NCI-H226 (cell line): ENCODE measurements around the gene IL18RAP.
A peak's percentile ranks its signal among the peaks of the same experiment; 100 is the strongest.

Source experiments
- DNase-seq: peaks from one replicate; pipeline ENCODE4 v3.0.0-alpha.2; 2015

IL18RAP gene, protein sequence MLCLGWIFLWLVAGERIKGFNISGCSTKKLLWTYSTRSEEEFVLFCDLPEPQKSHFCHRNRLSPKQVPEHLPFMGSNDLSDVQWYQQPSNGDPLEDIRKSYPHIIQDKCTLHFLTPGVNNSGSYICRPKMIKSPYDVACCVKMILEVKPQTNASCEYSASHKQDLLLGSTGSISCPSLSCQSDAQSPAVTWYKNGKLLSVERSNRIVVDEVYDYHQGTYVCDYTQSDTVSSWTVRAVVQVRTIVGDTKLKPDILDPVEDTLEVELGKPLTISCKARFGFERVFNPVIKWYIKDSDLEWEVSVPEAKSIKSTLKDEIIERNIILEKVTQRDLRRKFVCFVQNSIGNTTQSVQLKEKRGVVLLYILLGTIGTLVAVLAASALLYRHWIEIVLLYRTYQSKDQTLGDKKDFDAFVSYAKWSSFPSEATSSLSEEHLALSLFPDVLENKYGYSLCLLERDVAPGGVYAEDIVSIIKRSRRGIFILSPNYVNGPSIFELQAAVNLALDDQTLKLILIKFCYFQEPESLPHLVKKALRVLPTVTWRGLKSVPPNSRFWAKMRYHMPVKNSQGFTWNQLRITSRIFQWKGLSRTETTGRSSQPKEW

DNA sequence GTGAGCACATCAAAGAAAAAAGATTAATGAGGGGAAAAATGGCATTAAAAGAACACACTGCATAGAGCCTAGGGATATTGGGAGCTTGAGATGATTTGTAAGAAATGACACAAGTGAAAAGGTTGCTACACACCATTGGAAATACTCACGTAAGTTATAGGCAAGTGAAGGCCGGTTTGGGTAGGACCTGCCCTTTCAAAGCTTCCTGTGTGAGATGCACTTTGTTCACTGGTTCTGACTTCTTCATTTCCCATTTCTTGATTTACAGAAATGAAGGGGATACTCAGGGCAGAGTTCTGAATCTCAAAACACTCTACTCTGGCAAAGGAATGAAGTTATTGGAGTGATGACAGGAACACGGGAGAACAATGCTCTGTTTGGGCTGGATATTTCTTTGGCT, at the start of gene IL18RAP:
TSS of gene IL18RAP (plus strand) at position 251 of the 400 bp plus-strand sequence. CDS start at position 369, 118 bp downstream.
- DNase-seq: no peak

DNA sequence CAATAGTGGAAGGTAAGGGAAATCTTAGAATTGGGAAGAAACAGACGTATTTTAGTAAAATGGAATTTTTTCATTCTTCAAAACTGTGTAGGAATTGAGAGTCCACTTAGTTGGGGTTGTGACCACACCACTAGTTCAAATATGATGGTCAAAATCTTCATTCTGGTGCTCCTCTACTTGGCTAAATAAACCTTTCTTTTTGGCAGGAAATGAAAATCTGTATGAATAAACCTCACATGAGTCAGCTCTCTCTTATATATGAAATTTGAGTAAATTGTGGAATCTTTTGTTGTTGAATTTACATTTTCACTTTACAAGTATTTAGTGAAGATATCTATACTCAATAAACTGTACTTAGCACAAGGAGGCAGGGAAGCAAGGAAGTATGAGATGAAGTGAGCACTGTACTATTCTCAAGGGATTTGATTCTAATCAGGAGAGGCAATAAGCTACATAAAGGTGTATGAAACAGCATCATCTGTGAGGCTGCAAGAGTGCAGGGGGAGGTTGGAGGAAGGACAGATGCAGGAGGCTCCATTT, 46.8 kb upstream of the IL18RAP start:
- DNase-seq: no peak

DNA sequence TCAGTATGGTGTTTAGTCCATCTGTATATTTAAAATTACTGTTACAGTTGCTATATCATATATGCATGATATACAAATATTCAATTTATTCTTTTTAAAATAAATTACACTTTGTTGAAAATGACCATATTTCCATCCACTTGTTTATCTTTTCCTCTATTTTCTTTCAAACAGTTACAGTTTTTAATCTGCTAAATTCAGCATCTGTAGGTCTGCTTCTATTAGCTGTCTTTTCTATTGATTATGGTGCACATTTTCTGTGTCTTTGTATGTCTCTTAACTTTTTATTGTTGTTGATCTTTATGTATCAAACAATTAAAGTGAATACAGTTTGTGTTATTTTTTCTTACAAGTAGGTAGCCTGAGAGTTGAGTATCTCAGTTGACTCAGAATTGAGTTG, 39.2 kb upstream of the IL18RAP start:
- DNase-seq: no peak

DNA sequence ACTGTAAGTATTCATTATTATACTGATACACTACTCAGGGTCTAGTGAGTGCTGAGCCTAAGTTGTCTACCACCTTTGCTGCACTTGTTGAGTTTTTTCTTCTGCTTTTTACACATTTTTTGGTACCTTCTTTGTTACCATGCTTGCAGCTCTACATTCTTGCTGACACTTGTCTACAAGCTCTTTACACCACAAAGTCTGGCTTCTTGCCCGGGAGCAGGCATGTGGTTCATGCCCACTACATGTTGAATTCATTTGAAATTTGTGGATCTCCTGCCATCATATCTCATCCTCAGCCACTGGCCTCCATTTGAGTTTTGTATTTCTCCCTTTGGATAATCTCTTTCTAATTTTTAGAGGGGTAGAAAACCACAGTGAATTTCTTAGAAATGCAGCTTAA, 37.4 kb upstream of the IL18RAP start:
- no peak for DNase-seq

DNA sequence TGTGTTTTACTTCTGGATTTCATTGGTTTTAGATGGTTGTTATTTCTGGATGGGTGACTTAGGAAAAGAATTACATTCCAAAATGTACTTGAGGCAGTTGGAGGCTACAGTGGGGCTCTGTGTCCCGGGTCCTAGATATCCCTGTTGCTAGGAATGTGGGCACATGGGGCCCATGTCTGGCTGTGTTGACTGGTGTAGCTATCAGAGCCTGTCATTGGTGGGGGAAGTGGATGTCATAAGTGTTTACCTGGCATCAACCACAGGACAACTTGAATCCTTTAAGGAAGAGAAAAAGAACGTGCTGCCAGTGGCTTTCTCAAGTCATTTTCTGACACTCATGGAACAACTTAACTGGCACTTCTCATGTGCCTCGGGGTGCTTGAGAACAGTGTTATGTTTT, 37.0 kb upstream of the IL18RAP start:
- no peak for DNase-seq

DNA sequence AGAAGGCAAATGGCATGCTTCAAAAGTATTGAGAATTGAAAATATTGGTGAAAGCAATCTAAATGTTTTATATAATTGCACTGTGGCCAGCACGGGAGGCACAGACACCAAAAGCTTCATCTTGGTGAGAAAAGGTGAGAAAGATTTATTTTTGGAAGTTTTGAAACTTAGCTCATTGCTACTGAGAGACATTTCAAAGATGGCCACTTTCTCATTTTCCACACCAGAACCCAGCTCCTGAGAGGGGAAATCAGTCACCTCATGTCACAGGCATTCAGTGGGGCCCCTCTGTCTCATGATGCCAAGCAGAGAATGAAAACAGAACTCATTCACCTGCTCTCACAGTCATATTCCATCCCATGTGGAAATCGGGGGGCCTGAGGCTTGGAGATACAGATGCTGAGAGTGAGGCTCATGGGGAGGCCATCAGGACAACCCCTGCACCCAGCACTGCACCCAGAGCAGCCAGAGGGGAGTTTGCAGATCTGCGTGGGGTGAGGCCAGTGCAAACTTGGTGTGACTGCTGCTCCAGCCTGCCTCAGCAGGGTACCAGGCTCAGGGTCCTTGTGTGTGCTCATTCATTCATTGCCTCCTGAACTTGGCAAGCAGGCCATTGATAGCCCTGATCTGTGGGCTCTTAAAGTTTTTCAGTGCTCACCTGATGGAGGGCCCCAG, 36.0 kb upstream of the IL18RAP start:
- DNase-seq: no peak

DNA sequence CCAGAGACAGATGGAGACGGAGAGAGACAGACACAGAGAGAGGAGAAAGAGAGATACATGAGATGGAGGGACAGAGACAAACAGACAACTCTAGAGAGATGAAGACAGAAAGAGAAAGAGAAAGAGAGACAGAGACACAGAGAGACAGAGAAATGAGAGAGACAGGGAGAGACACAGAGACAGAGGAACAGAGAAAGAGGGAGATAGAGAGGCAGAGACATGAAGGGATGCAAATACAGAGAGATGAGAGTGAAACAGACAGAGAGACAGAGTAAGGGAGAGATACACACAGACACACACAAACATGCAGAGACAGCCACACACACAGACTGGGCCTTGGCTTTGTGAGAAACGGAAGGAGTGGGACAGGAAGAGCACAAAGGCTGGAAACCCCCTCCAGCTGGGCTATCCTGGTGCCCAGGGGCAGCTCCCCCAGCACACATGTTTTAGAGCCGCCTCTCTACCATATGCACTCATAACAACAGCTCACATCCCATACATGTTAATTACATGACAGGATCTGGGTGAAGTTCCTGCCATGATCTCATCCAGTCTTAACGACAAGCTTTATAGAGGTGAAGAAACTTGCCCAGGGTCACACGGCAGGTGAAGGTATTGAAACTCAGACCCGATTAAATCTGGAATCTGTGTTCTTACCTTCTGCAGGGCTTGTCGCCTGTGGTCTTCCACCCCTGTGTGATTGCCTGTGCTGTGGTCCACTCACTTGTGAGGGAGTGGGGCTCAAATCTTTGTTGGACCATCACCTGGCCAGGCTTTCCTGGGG, 35.0 kb upstream of the IL18RAP start:
- no peak for DNase-seq

DNA sequence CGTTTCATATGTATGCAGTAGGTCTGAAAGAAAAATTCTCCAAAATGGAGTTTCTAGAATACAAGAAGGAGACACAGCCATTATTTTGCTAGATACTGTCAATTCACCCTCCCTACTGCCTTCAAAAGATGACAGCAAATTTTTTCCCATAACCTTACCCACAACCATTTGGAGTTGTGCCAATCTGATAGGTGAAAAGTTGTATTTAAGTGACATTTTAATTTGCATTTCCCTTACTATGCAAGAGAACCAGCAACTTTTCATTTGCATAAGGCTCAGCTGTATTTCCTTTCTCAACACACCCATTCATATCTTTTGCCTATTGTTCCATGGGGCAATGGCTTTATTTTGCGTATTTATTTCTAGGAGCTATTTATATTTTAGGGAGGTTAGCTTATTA, 31.4 kb upstream of the IL18RAP start:
- DNase-seq: no peak

DNA sequence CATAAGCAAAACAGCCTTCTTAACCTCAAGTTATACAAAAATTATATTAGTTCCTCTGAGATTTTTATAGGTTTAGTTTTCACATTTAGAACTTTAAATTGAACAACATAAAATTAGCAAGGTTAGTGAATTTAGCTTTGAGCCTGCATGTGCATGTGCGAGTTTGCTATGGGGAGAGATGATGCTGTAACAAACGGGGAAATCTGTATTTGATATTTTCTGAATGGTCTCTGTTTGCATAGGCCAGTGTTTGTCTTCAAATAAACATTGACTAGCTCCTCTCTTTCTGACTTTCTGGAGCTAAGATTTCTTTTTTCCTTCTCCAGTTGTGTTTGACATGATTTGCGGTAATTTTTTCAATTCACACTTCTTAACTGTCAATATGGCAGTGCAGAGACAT, 30.9 kb upstream of the IL18RAP start:
- DNase-seq: no peak

DNA sequence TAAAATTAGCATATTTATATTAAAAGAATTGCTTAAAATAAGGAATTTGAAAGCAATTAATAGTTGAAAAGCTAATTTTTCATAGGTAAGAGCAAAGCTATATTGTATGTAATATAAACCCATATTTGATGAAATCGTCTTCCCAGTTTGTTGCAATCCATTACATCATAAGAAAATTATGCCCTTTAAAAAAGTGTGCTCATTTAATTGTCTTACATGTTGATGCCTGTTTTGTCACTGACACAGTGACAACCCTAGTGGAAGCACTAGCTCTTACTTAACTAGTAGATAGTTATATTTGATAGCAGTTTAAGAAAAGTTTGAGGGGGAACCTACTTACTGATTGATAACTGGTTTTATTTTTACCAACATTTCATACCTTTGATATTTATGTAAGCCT, 30.0 kb upstream of the IL18RAP start:
- DNase-seq: no peak

DNA sequence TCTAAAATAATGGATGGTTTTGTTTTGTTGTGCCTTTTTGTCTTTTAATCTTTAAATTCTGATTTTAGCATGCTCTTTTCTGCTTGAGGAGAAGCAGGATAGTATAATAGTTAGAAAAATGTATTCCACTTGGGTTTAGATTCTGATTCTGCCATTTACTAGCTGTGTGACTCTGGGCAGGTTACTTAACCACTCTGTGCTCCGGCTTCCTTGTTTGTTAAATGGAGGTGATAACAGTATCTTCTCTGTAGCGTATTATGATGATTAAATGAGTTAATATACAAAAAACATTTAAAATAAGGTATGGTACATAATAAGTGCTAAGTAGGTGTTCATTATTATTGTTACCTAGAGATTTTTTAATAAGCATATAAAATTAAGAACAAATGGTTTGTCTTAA, 26.9 kb upstream of the IL18RAP start:
- no peak for DNase-seq

DNA sequence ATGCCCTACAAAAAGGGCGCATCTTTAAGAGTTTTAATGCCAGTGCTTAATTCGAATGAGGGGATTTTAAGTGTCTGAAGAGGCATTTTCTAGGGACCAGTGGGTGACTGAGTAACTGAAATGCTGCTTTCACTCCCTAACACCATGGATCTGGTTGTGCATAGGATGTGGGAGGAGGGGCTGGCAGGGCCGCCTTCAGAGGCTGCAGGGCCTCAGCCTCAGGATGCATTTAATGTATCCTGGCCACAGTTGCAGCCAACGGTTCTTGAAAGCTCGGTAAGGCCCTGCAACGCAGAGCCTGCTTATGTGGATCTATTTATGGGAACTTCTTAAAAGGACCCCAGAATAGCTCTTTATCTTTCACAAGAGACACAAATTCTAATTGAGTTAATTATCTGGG, 25.8 kb upstream of the IL18RAP start:
- DNase-seq: no peak

DNA sequence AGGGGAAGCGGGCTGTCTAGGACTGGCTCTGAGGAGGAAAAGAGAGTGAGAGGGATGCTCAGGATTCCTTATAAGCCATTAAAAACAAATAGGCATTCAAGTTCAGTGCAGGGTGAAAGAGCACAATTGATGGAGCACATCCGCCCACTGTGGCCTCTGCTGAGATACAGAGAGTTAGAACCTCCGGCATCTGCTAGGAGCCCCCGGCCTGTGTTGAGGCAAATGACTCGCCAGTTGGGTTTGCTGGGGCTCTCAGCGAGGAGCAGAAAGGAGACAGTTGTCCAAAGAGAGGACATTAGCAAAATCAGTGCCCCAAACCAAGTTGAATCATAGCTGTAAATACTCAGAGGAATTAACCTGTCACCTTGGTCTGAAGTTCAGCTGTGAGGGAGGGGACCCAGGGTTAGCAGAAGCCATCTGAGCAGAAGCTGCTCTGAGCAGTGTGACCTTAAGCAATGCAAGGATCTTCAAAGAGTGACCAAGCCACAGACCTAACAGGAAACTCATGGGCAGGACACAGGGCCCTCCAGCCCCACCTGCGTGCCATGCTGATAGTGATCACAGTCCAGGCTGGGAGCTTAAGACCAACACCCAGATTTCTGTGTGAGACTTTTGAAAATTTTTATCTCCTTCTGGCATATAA, 23.3 kb upstream of the IL18RAP start:
- DNase-seq: no peak

DNA sequence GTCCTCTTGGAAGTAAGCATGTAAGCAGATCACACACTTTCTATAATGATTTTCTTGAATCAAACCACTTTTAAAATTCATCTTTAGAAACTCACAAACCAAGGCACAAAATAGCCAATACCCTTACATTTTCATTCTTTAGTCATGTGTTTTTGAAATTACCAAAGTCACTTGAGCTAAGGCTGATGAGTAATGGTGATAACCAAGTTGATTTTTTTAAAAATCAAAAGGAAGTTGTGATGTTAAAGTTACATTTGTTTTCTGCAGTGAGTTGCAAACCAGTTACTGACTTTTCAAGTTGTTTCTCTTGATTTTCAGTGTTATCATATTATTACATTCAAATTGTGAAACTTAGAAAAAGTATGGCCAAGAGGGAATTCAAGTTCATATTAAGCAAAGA, 21.5 kb upstream of the IL18RAP start:
- no peak for DNase-seq

DNA sequence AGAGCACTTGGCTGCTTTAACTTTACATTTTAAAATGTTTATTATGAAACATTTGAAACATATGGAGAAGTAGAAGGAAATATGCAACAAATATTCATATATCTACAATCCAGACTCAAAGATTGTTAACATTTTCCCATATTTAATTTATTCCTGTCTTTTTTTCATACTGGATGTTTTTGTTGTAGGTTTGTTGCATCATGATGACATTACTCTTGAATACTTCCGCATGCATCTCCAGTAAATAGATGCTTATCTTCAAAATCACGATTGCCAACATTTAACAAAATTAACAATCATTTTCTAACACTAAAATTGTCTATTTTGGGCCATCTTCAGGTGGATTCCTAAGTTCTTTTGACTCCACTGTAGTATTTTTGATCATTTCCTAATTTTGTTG, 21.1 kb upstream of the IL18RAP start:
- no peak for DNase-seq

DNA sequence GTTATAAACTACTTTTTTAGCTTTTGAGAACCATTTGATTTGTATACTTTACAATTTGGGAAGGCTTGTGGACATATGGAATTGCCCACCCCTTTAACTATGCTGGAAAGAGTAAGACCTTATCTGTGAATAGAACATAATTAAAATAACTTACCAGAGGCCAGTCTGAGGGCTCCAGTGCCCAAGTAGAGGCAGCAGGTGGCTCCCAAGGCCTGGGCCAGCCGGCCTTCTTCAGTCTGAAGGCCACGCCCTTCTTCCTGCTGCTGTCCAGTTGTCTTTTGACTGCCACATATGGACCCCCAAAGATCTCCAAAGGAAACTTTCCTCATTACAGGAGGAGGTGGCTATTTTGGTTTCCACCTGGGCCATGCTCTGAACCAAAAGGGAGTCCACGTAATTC, 12.0 kb upstream of the IL18RAP start:
- DNase-seq: no peak

DNA sequence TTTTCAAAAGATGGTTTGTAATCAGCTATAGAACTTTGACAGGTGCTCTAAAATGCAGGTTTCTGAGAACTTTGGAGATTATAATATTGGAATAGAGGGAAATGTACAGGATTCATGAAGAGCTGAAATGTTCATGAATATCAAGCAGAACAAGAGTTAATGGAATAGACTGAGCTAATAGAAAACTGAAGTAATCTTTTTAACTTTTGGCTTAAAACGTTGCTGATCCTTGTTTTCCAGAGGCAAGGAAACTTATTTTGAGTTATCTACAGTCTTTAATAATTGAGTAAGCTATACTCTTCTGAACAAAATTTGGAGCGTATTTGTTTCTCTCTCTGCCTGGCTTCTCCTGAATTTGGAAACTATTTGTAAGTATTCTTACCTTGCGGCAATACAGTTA, 10.8 kb upstream of the IL18RAP start:
- no peak for DNase-seq

DNA sequence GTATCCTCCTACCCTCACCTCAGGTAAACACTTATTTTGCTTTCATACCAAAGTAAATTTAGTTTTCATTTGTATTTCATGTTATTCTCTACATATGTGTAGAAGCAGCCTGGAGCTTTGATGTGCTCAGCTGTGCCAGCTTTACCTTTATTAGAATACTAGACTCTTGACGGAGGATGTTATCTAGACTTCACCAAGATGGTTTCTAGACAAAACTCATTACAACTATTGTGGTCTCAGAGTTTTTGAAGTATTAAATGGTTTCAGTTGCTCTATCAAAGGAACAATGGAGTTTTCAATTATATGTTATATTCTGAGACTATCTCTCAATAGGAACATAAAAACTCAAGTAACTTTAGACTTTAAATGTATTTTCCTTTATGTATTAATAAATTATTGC, 5.0 kb upstream of the IL18RAP start:
- DNase-seq: no peak

DNA sequence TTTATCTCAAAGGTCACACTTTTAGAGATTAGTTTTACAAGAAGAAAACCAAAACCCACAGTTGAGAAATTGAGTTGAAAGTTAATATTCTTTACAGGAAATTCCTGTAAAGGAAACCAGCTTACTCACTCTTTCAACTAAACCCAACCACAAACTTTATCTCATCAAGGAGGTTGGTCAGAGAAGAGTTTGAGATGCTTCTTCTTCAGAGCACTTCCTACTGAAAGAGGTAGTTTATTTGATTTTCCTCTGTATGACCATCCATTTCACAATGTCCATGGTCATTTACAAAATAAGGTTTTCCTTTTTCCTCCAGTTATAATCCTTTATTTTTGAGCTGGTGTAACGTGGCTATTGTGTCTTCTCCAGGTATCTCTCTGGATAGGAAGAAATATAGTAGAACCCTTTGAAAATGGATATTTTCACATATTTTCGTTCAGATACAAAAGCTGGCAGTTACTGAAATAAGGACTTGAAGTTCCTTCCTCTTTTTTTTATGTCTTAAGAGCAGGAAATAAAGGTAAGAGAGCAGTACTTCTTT, 4.5 kb upstream of the IL18RAP start:
- peak; percentile 63 for DNase-seq

DNA sequence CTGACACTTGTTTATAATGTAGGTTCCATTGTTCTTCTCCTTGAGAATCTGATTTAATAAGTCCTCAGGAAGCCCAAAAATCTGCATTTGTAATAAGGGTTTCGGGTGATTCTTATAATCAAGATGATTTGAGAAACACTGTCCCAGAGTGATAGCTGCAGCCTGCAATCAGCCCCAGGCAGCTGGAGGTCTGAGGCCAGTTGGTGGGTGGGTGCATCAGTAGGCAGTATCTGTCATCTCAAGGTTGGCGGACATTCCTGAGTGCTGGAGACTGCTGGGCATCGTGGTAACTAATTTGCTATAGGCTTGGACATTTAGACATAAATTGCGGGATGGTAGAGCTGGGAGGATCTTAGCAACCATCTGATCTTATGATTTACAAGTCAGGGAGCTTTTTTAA, 2.7 kb upstream of the IL18RAP start:
- no peak for DNase-seq

DNA sequence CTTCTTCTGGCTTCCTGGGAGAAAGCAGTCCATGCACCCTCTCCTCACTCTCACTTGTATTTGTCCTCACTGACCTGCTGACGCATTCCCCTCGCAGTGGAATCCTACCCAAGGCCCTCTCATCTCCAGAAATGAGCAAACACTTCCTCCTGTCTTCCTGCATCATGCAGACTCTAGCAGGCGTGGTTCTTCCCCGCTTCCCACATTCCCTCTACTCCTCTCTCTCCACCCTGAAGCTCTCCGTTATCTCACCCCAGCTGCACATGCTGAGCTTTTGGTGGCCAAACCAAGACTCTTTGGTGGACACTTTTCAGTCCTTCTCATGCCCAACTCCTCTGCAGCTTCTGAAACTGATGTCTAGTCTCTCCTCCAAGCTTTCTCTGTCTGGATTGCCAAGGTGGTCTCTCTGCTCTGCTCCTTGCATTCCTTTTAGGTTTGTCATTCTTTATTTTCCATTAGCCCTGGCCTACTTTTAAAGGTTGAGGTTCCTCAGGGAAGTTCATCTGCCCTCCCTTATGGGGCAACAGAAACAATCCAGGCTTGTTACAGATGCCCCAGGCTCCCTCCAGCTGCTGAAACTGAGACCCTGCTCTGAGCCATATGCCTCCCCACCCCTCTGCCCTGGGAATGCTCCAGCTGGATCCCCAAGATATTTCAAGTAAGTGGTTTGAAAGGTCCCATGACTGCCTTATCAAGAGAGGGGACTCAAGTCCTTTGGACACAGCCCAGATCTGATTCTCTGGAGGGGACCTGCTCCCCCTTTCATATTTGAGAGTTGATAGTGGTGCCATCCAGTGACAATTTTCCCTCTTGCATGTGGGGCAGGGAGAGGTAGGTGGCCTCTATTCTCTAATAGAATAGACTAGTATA, 835 bp upstream of the IL18RAP start:
- DNase-seq: no peak
